H1 (cell line): ENCODE results near the gene TIAL1. TPM values are rescaled to one million over a fixed set of nuclear protein-coding genes. Genes with fewer than 3 reads are reported as not detected.
"Not testable (repeated sequence)": the region's sequence is repeated elsewhere in the genome, so short reads cannot be mapped to it uniquely, and the experiment has no call there.

Source experiments
- CTCF ChIA-PET: fragments of 300-600 bp; sonication (Branson Sonifier 250); formaldehyde crosslinking; loops from one replicate; lab custom pipeline; 2021; ENCODE audit not compliant: partially characterized antibody; lab: Charles Lee
- POLR2A ChIA-PET: fragments of 300-600 bp; sonication (Branson Sonifier 250); formaldehyde crosslinking; loops from one replicate; lab custom pipeline; 2021; ENCODE audit warnings: inconsistent platforms; ENCODE audit not compliant: partially characterized antibody; lab: Charles Lee
- DNase-seq, 2 experiments: peaks; one replicate each; pipeline versions ENCODE4 v3.0.0 to v3.0.0-alpha.2; 2010 to 2022; ENCODE audit warnings: low spot score in 2 of 2, low read depth in 1 of 2, mixed read lengths in 1 of 2
- FAIRE-seq: peaks from 2 replicates; lab custom pipeline; 2011; peaks lifted over from hg19 to GRCh38; lab: Jason Lieb, UNC
- H2AFZ ChIP-seq: 2 replicates; pipeline ENCODE4 v1.8.1; 2012; ENCODE audit warnings: low read length, inconsistent platforms
- H2AK5ac ChIP-seq: 2 replicates; pipeline ENCODE4 v1.6.1; 2013; ENCODE audit warnings: low read depth, low read length
- H2BK120ac ChIP-seq: replicated peaks from 2 replicates; pipeline ENCODE3; 2013; ENCODE audit warnings: low read depth, low read length, inconsistent platforms
- H2BK12ac ChIP-seq: 2 replicates; pipeline ENCODE4 v1.6.1; 2013; ENCODE audit warnings: low read depth, low read length
- H2BK15ac ChIP-seq: 2 replicates; pipeline ENCODE4 v1.6.1; 2013; ENCODE audit warnings: low read length
- H2BK20ac ChIP-seq: 2 replicates; pipeline ENCODE4 v1.6.1; 2013; ENCODE audit warnings: low read length
- H2BK5ac ChIP-seq: 2 replicates; pipeline ENCODE4 v1.6.1; 2013; ENCODE audit warnings: low read depth, low read length
- H3K14ac ChIP-seq: 2 replicates; pipeline ENCODE4 v1.6.1; 2013; ENCODE audit warnings: inconsistent platforms; ENCODE audit not compliant: insufficient read length
- H3K18ac ChIP-seq: 2 replicates; pipeline ENCODE4 v1.6.1; 2013; ENCODE audit warnings: low read length; ENCODE audit errors: extremely low read depth
- H3K23ac ChIP-seq: 2 replicates; pipeline ENCODE4 v1.6.1; 2013; ENCODE audit warnings: inconsistent platforms; ENCODE audit not compliant: insufficient read length
- H3K23me2 ChIP-seq: 2 replicates; pipeline ENCODE4 v1.6.1; 2013; ENCODE audit warnings: low read depth, low read length
- H3K27ac ChIP-seq: 2 replicates; pipeline ENCODE4 v1.6.1; 2011; ENCODE audit warnings: low read depth, low read length, inconsistent platforms
- H3K27me3 ChIP-seq, 4 experiments: replicated peaks in 1 of 4; 1 replicate in 1 of 4; 2 replicates in 3 of 4; pipeline versions ENCODE4 v1.6.1 to v1.8.1; 2011 to 2013; ENCODE audit warnings: low read length in 3 of 4, mild to moderate bottlenecking in 3 of 4, inconsistent platforms in 2 of 4, mixed read lengths in 2 of 4, moderate library complexity in 1 of 4; ENCODE audit not compliant: control insufficient read depth in 3 of 4, insufficient read depth in 3 of 4; ENCODE audit errors: extremely low read depth in 1 of 4
- H3K36me3 ChIP-seq, 4 experiments: 2 replicates each; pipeline versions ENCODE4 v1.6.1 to v1.8.1; 2011 to 2013; ENCODE audit warnings: mild to moderate bottlenecking in 4 of 4, low read length in 3 of 4, moderate library complexity in 2 of 4, control low read depth in 1 of 4, inconsistent platforms in 1 of 4; ENCODE audit not compliant: insufficient read depth in 4 of 4, control insufficient read depth in 2 of 4
- H3K4ac ChIP-seq: replicated peaks from 2 replicates; pipeline ENCODE3; 2013; ENCODE audit warnings: low read length, low read depth, mixed read lengths, inconsistent platforms; ENCODE audit not compliant: insufficient read length
- H3K4me1 ChIP-seq, 4 experiments: replicated peaks in 1 of 4; 1 replicate in 1 of 4; 2 replicates in 3 of 4; pipeline versions ENCODE4 v1.6.1 to v1.8.1; 2011 to 2013; ENCODE audit warnings: low read length in 3 of 4, inconsistent platforms in 2 of 4, mixed read lengths in 1 of 4; ENCODE audit not compliant: insufficient read depth in 4 of 4, control insufficient read depth in 3 of 4
- H3K4me2 ChIP-seq, 2 experiments: 2 replicates each; pipeline versions ENCODE4 v1.6.1 to v1.8.1; 2011 to 2013; ENCODE audit warnings: low read depth in 2 of 2, low read length in 2 of 2, control low read depth in 1 of 2, inconsistent platforms in 1 of 2, mild to moderate bottlenecking in 1 of 2; ENCODE audit not compliant: insufficient read depth in 1 of 2
- H3K4me3 ChIP-seq, 4 experiments: fragments of 200-600, 300-600 bp in 1 of 4; sonication (generic), shearing (Covaris generic), sonication (Bioruptor Twin) in 1 of 4; 2 replicates each; pipeline versions ENCODE4 v1.5.1 to v1.8.1; 2011 to 2016; ENCODE audit warnings: low read length in 4 of 4, low read depth in 3 of 4, control low read depth in 2 of 4, inconsistent platforms in 2 of 4, mild to moderate bottlenecking in 2 of 4, mixed read lengths in 1 of 4, moderate library complexity in 1 of 4; ENCODE audit not compliant: insufficient read depth in 2 of 4; ENCODE audit errors: extremely low read depth in 1 of 4
- H3K56ac ChIP-seq: replicated peaks from 2 replicates; pipeline ENCODE3; 2013; ENCODE audit warnings: low read depth, mild to moderate bottlenecking, mixed read lengths, low read length, inconsistent platforms; ENCODE audit not compliant: insufficient read length
- H3K79me1 ChIP-seq: 2 replicates; pipeline ENCODE4 v1.6.1; 2013; ENCODE audit warnings: low read depth, low read length, control low read depth
- H3K79me2 ChIP-seq, 2 experiments: 2 replicates each; pipeline versions ENCODE4 v1.6.1 to v1.8.1; 2012 to 2013; ENCODE audit warnings: low read length in 2 of 2, mild to moderate bottlenecking in 2 of 2, inconsistent platforms in 1 of 2; ENCODE audit not compliant: insufficient read depth in 2 of 2, control insufficient read depth in 1 of 2
- H3K9ac ChIP-seq, 4 experiments: replicated peaks in 1 of 4; 1 replicate in 1 of 4; 2 replicates in 3 of 4; pipeline versions ENCODE4 v1.6.1 to v1.8.1; 2011 to 2013; ENCODE audit warnings: low read depth in 3 of 4, low read length in 3 of 4, control low read depth in 2 of 4, mild to moderate bottlenecking in 2 of 4, moderate library complexity in 2 of 4, inconsistent platforms in 1 of 4; ENCODE audit errors: extremely low read depth in 1 of 4
- H3K9me3 ChIP-seq, 2 experiments: 2 replicates each; pipeline versions ENCODE4 v1.6.1 to v1.8.1; 2012 to 2013; ENCODE audit warnings: mild to moderate bottlenecking in 2 of 2, moderate library complexity in 2 of 2, control low read depth in 1 of 2, inconsistent platforms in 1 of 2, low read depth in 1 of 2, low read length in 1 of 2, mixed read lengths in 1 of 2; ENCODE audit not compliant: insufficient read depth in 2 of 2
- H4K20me1 ChIP-seq, 2 experiments: replicated peaks in 1 of 2; 2 replicates each; pipeline versions ENCODE3 to v1.8.1; 2011 to 2013; ENCODE audit warnings: inconsistent platforms in 2 of 2, low read length in 2 of 2, mild to moderate bottlenecking in 1 of 2; ENCODE audit not compliant: insufficient read depth in 2 of 2, control insufficient read depth in 1 of 2
- H4K5ac ChIP-seq: 2 replicates; pipeline ENCODE4 v1.6.1; 2013; ENCODE audit warnings: low read length, low read depth, mixed read lengths, inconsistent platforms; ENCODE audit not compliant: insufficient read length
- H4K8ac ChIP-seq: 2 replicates; pipeline ENCODE4 v1.8.0; 2013; ENCODE audit warnings: mild to moderate bottlenecking, moderate library complexity, low read length, inconsistent platforms; ENCODE audit not compliant: insufficient read depth; ENCODE audit errors: extremely low read depth
- H4K91ac ChIP-seq: replicated peaks from 2 replicates; pipeline ENCODE3; 2013; ENCODE audit warnings: low read length, mixed read lengths, inconsistent platforms; ENCODE audit not compliant: insufficient read length
- WGBS, 2 experiments: shearing (Covaris generic) in 1 of 2; methylation state at CpG; one replicate each; pipeline versions ENCODE4 v1.1.6 to v1.1.7; 2013 to 2015; ENCODE audit warnings: low lambda C conversion rate in 2 of 2, mixed read lengths in 2 of 2, inconsistent platforms in 1 of 2, low coverage in 1 of 2, missing lambda C conversion rate in 1 of 2; ENCODE audit not compliant: insufficient replicate concordance in 2 of 2, insufficient coverage in 1 of 2, insufficient read length in 1 of 2; ENCODE audit errors: extremely low coverage in 1 of 2, missing lambda C conversion rate in 1 of 2; 5-methylcytosine and 5-hydroxymethylcytosine counted together
- polyA plus RNA-seq, 7 experiments: library from polyadenylated mRNA; depleted of rRNA in 3 of 7; stranded (reverse) in 5 of 7; unstranded in 2 of 7; fragments of >200 nt in 5 of 7; fragments of 200-250 nt in 2 of 7; gene quantifications; 1 replicate in 5 of 7; 2 replicates in 1 of 7; 4 replicates in 1 of 7; pipeline versions ENCODE4 v1.2.1 to v1.2.3, GENCODE V29; 2011 to 2013; ENCODE audit warnings: missing spikeins in 2 of 7, mixed read lengths in 2 of 7
- total RNA-seq: library from RNA; stranded (reverse); fragmentation: NEBNext Ultra II Directional; extraction: Animal tissue kit (Norgen Biotek cat#: 25700); gene quantifications from 2 replicates; pipeline ENCODE4 v1.2.1, GENCODE V29; 2021

TIAL1 gene
- total and polyA plus RNA-seq, 2 of the 8 experiments (the other 6 are each of a cell fraction or from before 2014, with no cell fraction given): 50.4 to 166 TPM

GRCh38 chr10:119532251-119532650 is 64.5 kb downstream of the TIAL1 start:
- H4K8ac ChIP-seq, DNase-seq, POLR2A ChIA-PET, H2BK20ac ChIP-seq, H2BK12ac ChIP-seq, H4K91ac ChIP-seq, H3K4ac ChIP-seq, H3K18ac ChIP-seq, H3K36me3 ChIP-seq, H3K79me2 ChIP-seq, H3K4me2 ChIP-seq, H3K14ac ChIP-seq, H3K4me1 ChIP-seq, H3K9ac ChIP-seq, H3K27me3 ChIP-seq, H3K9me3 ChIP-seq, H2AK5ac ChIP-seq, H3K23me2 ChIP-seq, H2AFZ ChIP-seq, H2BK15ac ChIP-seq, FAIRE-seq, H3K56ac ChIP-seq, H2BK120ac ChIP-seq, H4K20me1 ChIP-seq, H3K4me3 ChIP-seq, H3K27ac ChIP-seq, H2BK5ac ChIP-seq, H3K23ac ChIP-seq, H4K5ac ChIP-seq, H3K79me1 ChIP-seq: not testable (repeated sequence)
- WGBS, 2 experiments: 95% methylated on average over 8 of the region's 8 CpGs; no CpG with 5 or more reads in 1 of the 2 experiments
- CTCF ChIA-PET: interaction anchor here (0.7 to 2.2 kb wide), 5 partner anchors 11 to 333 kb away, joined by 3 to 8 read pairs (median 3); partner anchors contain the start of gene RGS10
